Measurements from ENCODE around the gene ATF6. TPM values are rescaled to one million over a fixed set of nuclear protein-coding genes. Genes with fewer than 3 reads are reported as not detected.

ATF6 gene
- total and polyA plus RNA-seq, 8 donors, result 2.2 to 29.5 (median 16.9) TPM

GRCh38 chr1:161973924-161974845 lies 208.1 kb downstream of the ATF6 start:
- H3K36me3 ChIP-seq, result no peaks in the 10 kb centered on the region
- ATAC-seq, result peak in 1 of 4 donors; percentile 32
- no peak for TF ChIP-seq CTCF (IDR thresholded peaks at IDR 0.05)
- intact Hi-C loops (cut with DNase I), result no loop called here
- 61 to 72% methylated on average over 9 of the region's 9 CpGs for WGBS, 2 donors
- no peaks in the 10 kb centered on the region for H3K27me3 ChIP-seq
- no peaks in the 10 kb centered on the region for H3K4me1 ChIP-seq
- H3K27ac ChIP-seq, result no peak overlapping the region
- H3K9me3 ChIP-seq, result no peaks in the 10 kb centered on the region
- no peak for FAIRE-seq
- H3K4me3 ChIP-seq, result no peak overlapping the region
- no peak for DNase-seq

- no peak for TF ChIP-seq CTCF (IDR thresholded peaks at IDR 0.05)
- DNase-seq (no peak), FAIRE-seq (no peak), ATAC-seq (no peak)
- Histone ChIP-seq H3K36me3 (no peaks in the 10 kb centered on the region), H3K27ac (no peak overlapping the region), H3K27me3 (no peaks in the 10 kb centered on the region), H3K9me3 (no peaks in the 10 kb centered on the region), H3K4me3 (no peak overlapping the region), H3K4me1 (no peaks in the 10 kb centered on the region)
- intact Hi-C loops (cut with DNase I), result no loop called here
- WGBS, 2 donors, result 87 to 89% methylated on average over 31 of the region's 31 CpGs
Observed at GRCh38 chr1:161978011-161978790, 212.1 kb downstream of the ATF6 start.

- TF ChIP-seq CTCF (IDR thresholded peaks at IDR 0.05), result no peak
- DNase-seq (no peak), FAIRE-seq (no peak), ATAC-seq (no peak)
- Histone ChIP-seq H3K27me3 (no peaks in the 10 kb centered on the region), H3K36me3 (no peaks in the 10 kb centered on the region), H3K9me3 (no peaks in the 10 kb centered on the region), H3K27ac (no peak overlapping the region), H3K4me3 (no peak overlapping the region), H3K4me1 (no peaks in the 10 kb centered on the region)
- WGBS, 2 donors, result 87% methylated on average over 8 of the region's 8 CpGs
- intact Hi-C loops (cut with DNase I), result no loop called here
Observed at GRCh38 chr1:161981126-161981525, 215.0 kb downstream of the ATF6 start.

GRCh38 chr1:161981735-161982506 lies 215.8 kb downstream of the ATF6 start:
- 83 to 86% methylated on average over 11 of the region's 11 CpGs for WGBS, 2 donors
- H3K9me3 ChIP-seq, result no peaks in the 10 kb centered on the region
- TF ChIP-seq CTCF (IDR thresholded peaks at IDR 0.05), result no peak
- no peaks in the 10 kb centered on the region for H3K4me1 ChIP-seq
- no peak overlapping the region for H3K4me3 ChIP-seq
- intact Hi-C loops (cut with DNase I), result no loop called here
- H3K27ac ChIP-seq, result no peak overlapping the region
- ATAC-seq, result no peak
- no peak for DNase-seq
- H3K36me3 ChIP-seq, result no peaks in the 10 kb centered on the region
- no peaks in the 10 kb centered on the region for H3K27me3 ChIP-seq
- no peak for FAIRE-seq
